PC-3 (cell line): Measurements from ENCODE around the gene IL1RAP.

ENCODE experiments used
- EZH2 ChIP-seq: fragments of 300-600 bp; sonication (generic); IDR thresholded peaks from one replicate; pipeline ENCODE4 v1.6.1; 2017; ENCODE audit warnings: antibody characterized with exemption, mild to moderate bottlenecking, low read length; ENCODE audit not compliant: unreplicated experiment
- TF ChIP-seq, protein P1 (sequence below): fragments of 300-600 bp; sonication (generic); conservative IDR thresholded peaks from 2 replicates; pipeline ENCODE4 v1.5.1; 2017; ENCODE audit warnings: antibody characterized with exemption, low read depth, mild to moderate bottlenecking, low read length

GRCh38 chr3:190591080-190591479 lies 77.2 kb downstream of the IL1RAP start:
- TF ChIP-seq, protein P1, sequence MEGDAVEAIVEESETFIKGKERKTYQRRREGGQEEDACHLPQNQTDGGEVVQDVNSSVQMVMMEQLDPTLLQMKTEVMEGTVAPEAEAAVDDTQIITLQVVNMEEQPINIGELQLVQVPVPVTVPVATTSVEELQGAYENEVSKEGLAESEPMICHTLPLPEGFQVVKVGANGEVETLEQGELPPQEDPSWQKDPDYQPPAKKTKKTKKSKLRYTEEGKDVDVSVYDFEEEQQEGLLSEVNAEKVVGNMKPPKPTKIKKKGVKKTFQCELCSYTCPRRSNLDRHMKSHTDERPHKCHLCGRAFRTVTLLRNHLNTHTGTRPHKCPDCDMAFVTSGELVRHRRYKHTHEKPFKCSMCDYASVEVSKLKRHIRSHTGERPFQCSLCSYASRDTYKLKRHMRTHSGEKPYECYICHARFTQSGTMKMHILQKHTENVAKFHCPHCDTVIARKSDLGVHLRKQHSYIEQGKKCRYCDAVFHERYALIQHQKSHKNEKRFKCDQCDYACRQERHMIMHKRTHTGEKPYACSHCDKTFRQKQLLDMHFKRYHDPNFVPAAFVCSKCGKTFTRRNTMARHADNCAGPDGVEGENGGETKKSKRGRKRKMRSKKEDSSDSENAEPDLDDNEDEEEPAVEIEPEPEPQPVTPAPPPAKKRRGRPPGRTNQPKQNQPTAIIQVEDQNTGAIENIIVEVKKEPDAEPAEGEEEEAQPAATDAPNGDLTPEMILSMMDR: no peak
- TF ChIP-seq EZH2: no peak
